SK-N-SH (cell line): Measurements from ENCODE around the gene HIPK3. TPM values are rescaled to one million over a fixed set of nuclear protein-coding genes. Genes with fewer than 3 reads are reported as not detected.

Source experiments
- CTCF ChIA-PET: fragments of 300-600, 350-600 bp; formaldehyde crosslinking; extraction: SDS; loops from one replicate; lab custom pipeline; 2021; lab: Yijun Ruan, JAX
- POLR2A ChIA-PET: fragments of 350-600 bp; sonication (Branson Sonifier 250); formaldehyde crosslinking; extraction: SDS; loops from one replicate; lab custom pipeline; 2020; ENCODE audit warnings: antibody characterized with exemption, inconsistent platforms; lab: Yijun Ruan, JAX
- DNase-seq: peaks from one replicate; pipeline ENCODE4 v3.0.0; 2012
- H2AFZ ChIP-seq: fragments of 200-600 bp; sonication (generic); 2 replicates; pipeline ENCODE4 v1.8.1; 2016; ENCODE audit warnings: antibody characterized with exemption, mild to moderate bottlenecking, low read depth
- H3F3A ChIP-seq: fragments of 200-600 bp; sonication (generic); replicated peaks from 2 replicates; pipeline ENCODE3; 2016; ENCODE audit warnings: antibody characterized with exemption, mild to moderate bottlenecking; ENCODE audit not compliant: insufficient read depth
- H3K27ac ChIP-seq, 2 experiments: fragments of 200-500 bp in 1 of 2; fragments of 200-600 bp in 1 of 2; sonication (Bioruptor generic) in 1 of 2; sonication (generic), shearing (Covaris generic) in 1 of 2; 2 replicates each; pipeline versions ENCODE4 v1.5.1 to v1.6.1; 2014 to 2016; ENCODE audit warnings: low read depth in 2 of 2, inconsistent platforms in 1 of 2, low read length in 1 of 2, mild to moderate bottlenecking in 1 of 2, mixed read lengths in 1 of 2
- H3K27me3 ChIP-seq: fragments of 200-600 bp; sonication (generic), shearing (Covaris generic); 2 replicates; pipeline ENCODE4 v1.6.1; 2016; ENCODE audit warnings: mixed run types; ENCODE audit not compliant: insufficient read depth
- H3K36me3 ChIP-seq, 2 experiments: fragments of 200-500 bp in 1 of 2; fragments of 200-600 bp in 1 of 2; sonication (Bioruptor generic) in 1 of 2; sonication (generic) in 1 of 2; replicated peaks in 1 of 2; 2 replicates each; pipeline versions ENCODE3 to v1.5.1; 2014 to 2016; ENCODE audit warnings: low read length in 1 of 2, mild to moderate bottlenecking in 1 of 2; ENCODE audit not compliant: insufficient read depth in 2 of 2, control insufficient read depth in 1 of 2
- H3K4me1 ChIP-seq, 2 experiments: fragments of 200-500 bp in 1 of 2; fragments of 200-600 bp in 1 of 2; sonication (Bioruptor generic) in 1 of 2; sonication (generic), shearing (Covaris generic) in 1 of 2; 2 replicates each; pipeline versions ENCODE4 v1.5.1 to v1.6.1; 2014 to 2016; ENCODE audit warnings: low read depth in 1 of 2, low read length in 1 of 2, mixed run types in 1 of 2; ENCODE audit not compliant: insufficient read depth in 2 of 2, control insufficient read depth in 1 of 2
- H3K4me2 ChIP-seq: fragments of 200-600 bp; sonication (generic), shearing (Covaris generic); 2 replicates; pipeline ENCODE4 v1.6.1; 2017; ENCODE audit warnings: mixed run types
- H3K4me3 ChIP-seq, 2 experiments: fragments of 200-500 bp in 1 of 2; fragments of 200-600 bp in 1 of 2; sonication (Bioruptor generic) in 1 of 2; sonication (generic), shearing (Covaris generic) in 1 of 2; 2 replicates each; pipeline versions ENCODE4 v1.5.1 to v1.8.1; 2014 to 2016; ENCODE audit warnings: low read depth in 2 of 2, inconsistent platforms in 1 of 2, low read length in 1 of 2, mild to moderate bottlenecking in 1 of 2, mixed read lengths in 1 of 2, moderate library complexity in 1 of 2
- H3K79me2 ChIP-seq: fragments of 200-600 bp; sonication (generic); 2 replicates; pipeline ENCODE4 v1.8.1; 2017; ENCODE audit warnings: mild to moderate bottlenecking; ENCODE audit not compliant: insufficient read depth
- H3K9ac ChIP-seq: fragments of 200-600 bp; sonication (generic); 2 replicates; pipeline ENCODE4 v1.6.1; 2017; ENCODE audit warnings: mixed run types
- H3K9me2 ChIP-seq: fragments of 200-600 bp; sonication (generic); 2 replicates; pipeline ENCODE4 v1.6.1; 2017; ENCODE audit warnings: mixed run types
- H3K9me3 ChIP-seq: fragments of 200-600 bp; sonication (generic); 2 replicates; pipeline ENCODE4 v1.6.1; 2017; ENCODE audit warnings: mixed run types, mild to moderate bottlenecking, moderate library complexity
- H4K20me1 ChIP-seq: fragments of 200-600 bp; sonication (generic); 2 replicates; pipeline ENCODE4 v1.6.1; 2017; ENCODE audit warnings: mild to moderate bottlenecking, mixed run types; ENCODE audit not compliant: insufficient read depth
- EP300 ChIP-seq, 2 experiments: IDR thresholded peaks; 2 replicates each; pipeline versions ENCODE4 v1.4.0 to v1.6.1; 2012; ENCODE audit warnings: borderline replicate concordance in 1 of 2, low read depth in 1 of 2, low read length in 1 of 2
- FOXM1 ChIP-seq: IDR thresholded peaks from 2 replicates; pipeline ENCODE4 v1.4.0; 2012; ENCODE audit warnings: low read depth, mild to moderate bottlenecking
- PBX3 ChIP-seq: IDR thresholded peaks from 2 replicates; pipeline ENCODE4; 2012
- RAD21 ChIP-seq: IDR thresholded peaks from 2 replicates; pipeline ENCODE4 v1.6.1; 2012; ENCODE audit warnings: mild to moderate bottlenecking, low read length
- whole genome bisulfite sequencing: methylation state at CpG from one replicate; pipeline ENCODE4 v1.1.6; 2017; ENCODE audit warnings: low lambda C conversion rate; 5-methylcytosine and 5-hydroxymethylcytosine counted together
- polyA plus RNA-seq, 3 experiments: library from polyadenylated mRNA; depleted of rRNA; stranded (reverse); fragments of >200 nt; gene quantifications; 2 replicates each; pipeline ENCODE4 v1.2.3, GENCODE V29; 2012

The HIPK3 gene
- polyA plus RNA-seq, 1 of the 3 experiments (the other 2 are of a cell fraction) = 5.2 TPM

- Histone ChIP-seq H3K36me3 (peaks cover 0 to 5% of the 10 kb centered on the region in 2 experiments), H4K20me1 (peaks cover 72% of the 10 kb centered on the region), H3K4me2 (no peak overlapping the region), H3K4me1 (no peaks in the 10 kb centered on the region; a peak in 1 of 4 replicates), H3K9me2 (no peaks in the 10 kb centered on the region), H3K27ac (no peak overlapping the region), H3K9me3 (no peaks in the 10 kb centered on the region), H3K4me3 (no peak overlapping the region), H3K79me2 (peaks cover 97% of the 10 kb centered on the region), H2AFZ (no peak overlapping the region), H3K9ac (no peak overlapping the region)
- 87% methylated on average over 8 of the region's 8 CpGs for WGBS
- CTCF ChIA-PET = no interaction called here
- no peak for DNase-seq
- no peak for TF ChIP-seq EP300 (IDR thresholded peaks at IDR 0.05; ENCODE audit: borderline replicate concordance in 1 of 2, low read depth in 1 of 2, low read length in 1 of 2)
- TF ChIP-seq, all 33 proteins: peak for 0
- POLR2A ChIA-PET = no interaction called here
- H3K27me3 ChIP-seq = no peaks in the 10 kb centered on the region
- H3F3A ChIP-seq = peaks cover 20% of the 10 kb centered on the region
These were observed 146.2 kb downstream of the HIPK3 start for GRCh38 chr11:33403344-33403743.

- H3K9me3 ChIP-seq = no peaks in the 10 kb centered on the region
- H3K27ac ChIP-seq = no peak overlapping the region
- H3K36me3 ChIP-seq = peaks cover 0 to 5% of the 10 kb centered on the region in 2 experiments
- ChIA-PET POLR2A (interaction anchor here (0.7 kb wide), 1 partner anchor 14 kb away, joined by 3 read pairs; no protein-coding TSS in a partner anchor), CTCF (no interaction called here)
- no peak overlapping the region for H3K4me2 ChIP-seq
- no peak overlapping the region for H3K9ac ChIP-seq
- H3K4me3 ChIP-seq = no peak overlapping the region
- H3F3A ChIP-seq = peaks cover 15% of the 10 kb centered on the region
- H2AFZ ChIP-seq = no peak overlapping the region
- H4K20me1 ChIP-seq = peaks cover 76% of the 10 kb centered on the region
- WGBS = 93% methylated on average over 13 of the region's 13 CpGs
- H3K4me1 ChIP-seq = no peaks in the 10 kb centered on the region; a peak in 1 of 4 replicates
- no peak for DNase-seq
- peak; percentile 29 for TF ChIP-seq PBX3
- no peak for TF ChIP-seq FOXM1
- no peak for TF ChIP-seq RAD21
- H3K9me2 ChIP-seq = no peaks in the 10 kb centered on the region
- H3K79me2 ChIP-seq = peaks cover 98% of the 10 kb centered on the region
- no peaks in the 10 kb centered on the region for H3K27me3 ChIP-seq
These were observed 148.8 kb downstream of the HIPK3 start for GRCh38 chr11:33405834-33406602.

Other genes starting within 250 kb of the HIPK3 start
- 9.7 and 14.2 TPM in 2 replicates for gene DEPDC7, start 241.5 kb upstream of the HIPK3 start, polyA plus RNA-seq (2012; rRNA removed)
- gene TCP11L1, start 217.8 kb upstream of the HIPK3 start, polyA plus RNA-seq (2012; rRNA removed) = 12.7 and 15.1 TPM in 2 replicates
- 26.3 and 34.6 TPM in 2 replicates for gene CSTF3, start 95.9 kb upstream of the HIPK3 start, polyA plus RNA-seq (2012; rRNA removed)
- gene KIAA1549L, start 118.7 kb downstream of the HIPK3 start, polyA plus RNA-seq (2012; rRNA removed) = 14.8 and 15.9 TPM in 2 replicates